Endodermal cell (in vitro differentiated cells): ENCODE results near the gene SETD7. TPM values are rescaled to one million over a fixed set of nuclear protein-coding genes. Genes with fewer than 3 reads are reported as not detected.

Source experiments
- DNase-seq: peaks from one replicate; pipeline ENCODE4 v3.0.0-alpha.2; 2017
- H3K27ac ChIP-seq: 2 replicates; pipeline ENCODE4 v1.5.1; 2013; ENCODE audit warnings: mild to moderate bottlenecking, low read depth, low read length, moderate library complexity
- H3K27me3 ChIP-seq: 2 replicates; pipeline ENCODE4 v1.6.1; 2013; ENCODE audit warnings: mild to moderate bottlenecking, low read length, moderate library complexity; ENCODE audit not compliant: insufficient read depth, control insufficient read depth, poor library complexity, severe bottlenecking
- H3K36me3 ChIP-seq: 2 replicates; pipeline ENCODE4 v1.7.0; 2013; ENCODE audit warnings: mild to moderate bottlenecking, low read length, moderate library complexity; ENCODE audit not compliant: control insufficient read depth, insufficient read depth
- H3K4me1 ChIP-seq: one replicate; pipeline ENCODE4 v1.7.0; 2013; ENCODE audit warnings: low read length; ENCODE audit not compliant: control insufficient read depth, insufficient read depth
- H3K4me3 ChIP-seq: 2 replicates; pipeline ENCODE4 v1.5.1; 2013; ENCODE audit warnings: mild to moderate bottlenecking, low read length, moderate library complexity
- H3K9ac ChIP-seq: 2 replicates; pipeline ENCODE4 v1.6.1; 2013; ENCODE audit warnings: mild to moderate bottlenecking, low read length, moderate library complexity; ENCODE audit not compliant: poor library complexity, severe bottlenecking; ENCODE audit errors: extremely low read depth
- H3K9me3 ChIP-seq: 2 replicates; pipeline ENCODE4 v1.6.1; 2013; ENCODE audit warnings: mild to moderate bottlenecking, low read length, moderate library complexity; ENCODE audit not compliant: control insufficient read depth
- H3K27ac Mint-ChIP-seq: 2 replicates; pipeline ENCODE4 v1.8.0; 2020; ENCODE audit warnings: mixed read lengths
- H3K27me3 Mint-ChIP-seq: 2 replicates; pipeline ENCODE4 v1.8.0; 2021; ENCODE audit warnings: mild to moderate bottlenecking, mixed read lengths; ENCODE audit not compliant: insufficient read depth
- H3K36me3 Mint-ChIP-seq: 2 replicates; pipeline ENCODE4 v1.8.0; 2020; ENCODE audit warnings: low read depth, mixed read lengths
- H3K4me1 Mint-ChIP-seq: 2 replicates; pipeline ENCODE4 v1.8.0; 2020; ENCODE audit warnings: mixed read lengths
- H3K4me3 Mint-ChIP-seq: 2 replicates; pipeline ENCODE4 v1.8.0; 2020; ENCODE audit warnings: mild to moderate bottlenecking, moderate library complexity, mixed read lengths
- H3K9me3 Mint-ChIP-seq: 2 replicates; pipeline ENCODE4 v1.8.0; 2020; ENCODE audit warnings: mild to moderate bottlenecking, mixed read lengths
- WGBS, 2 experiments: methylation state at CpG; one replicate each; pipeline versions ENCODE4 v1.1.5 to v1.1.7; 2013; ENCODE audit warnings: missing lambda C conversion rate in 2 of 2, mixed read lengths in 1 of 2; ENCODE audit not compliant: insufficient coverage in 1 of 2, insufficient read length in 1 of 2; 5-methylcytosine and 5-hydroxymethylcytosine counted together
- total RNA-seq, 2 donors: library from RNA; stranded (reverse); fragmentation: NEBNext Ultra II Directional in 1 of 2; extraction: Animal tissue kit (Norgen Biotek cat#: 25700) in 1 of 2; gene quantifications; 2 replicates in 1 of 2; 3 replicates in 1 of 2; pipeline ENCODE4 v1.2.1, GENCODE V29; 2021
- TF ChIP-seq, protein P1 (sequence below): fragments of 200-600 bp; sonication (generic); conservative IDR thresholded peaks from 2 replicates; pipeline ENCODE4 v1.5.0; 2021; ENCODE audit warnings: antibody characterized with exemption, mild to moderate bottlenecking

SETD7 gene
- total RNA-seq, 2 donors from 2014 or later = 13.8 to 19.4 TPM

DNA sequence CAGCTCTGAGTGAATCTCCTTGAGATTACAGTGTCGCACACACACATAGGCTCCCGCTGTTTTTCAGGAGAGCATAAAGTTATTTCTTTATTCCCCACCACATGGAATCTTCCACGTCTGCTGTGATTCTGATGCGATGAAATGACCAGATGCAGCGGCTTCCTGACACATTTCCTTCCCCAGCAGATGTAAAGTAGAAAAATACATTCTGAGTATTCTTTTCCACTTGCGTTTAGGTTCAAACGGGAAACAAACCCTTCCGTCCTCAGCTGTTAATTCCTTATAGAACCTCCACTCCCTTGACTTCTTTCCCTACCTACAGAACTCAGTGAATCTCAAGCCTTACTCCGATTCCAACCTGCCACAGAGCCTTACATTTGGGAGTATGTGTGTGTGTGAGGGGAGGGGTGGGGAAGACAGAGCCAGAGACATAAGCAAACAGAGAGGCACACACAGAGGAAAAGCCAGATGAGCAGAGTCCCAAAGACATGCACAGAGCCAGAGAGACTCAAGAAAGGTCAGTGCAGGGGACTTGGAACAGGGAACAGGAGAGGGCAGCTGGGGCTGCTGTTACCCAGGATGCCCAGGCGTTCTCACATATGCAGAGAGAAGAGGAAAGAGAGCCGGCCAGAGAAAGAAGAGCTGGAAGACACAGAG is 47.3 kb downstream of the SETD7 start:
- peaks cover 9% of the 10 kb centered on the region for H3K4me1 Mint-ChIP-seq
- Histone ChIP-seq H3K27me3 (no peaks in the 10 kb centered on the region), H3K4me3 (no peak overlapping the region), H3K4me1 (no peaks in the 10 kb centered on the region), H3K9ac (no peak overlapping the region), H3K9me3 (no peaks in the 10 kb centered on the region), H3K27ac (no peak overlapping the region), H3K36me3 (peaks cover 64% of the 10 kb centered on the region)
- no peaks in the 10 kb centered on the region for H3K9me3 Mint-ChIP-seq
- DNase-seq = no peak
- 93 to 96% methylated on average over 8 to 11 of the region's 11 CpGs for WGBS, 2 experiments
- H3K4me3 Mint-ChIP-seq = no peak overlapping the region
- peaks cover 40% of the 10 kb centered on the region for H3K36me3 Mint-ChIP-seq
- TF ChIP-seq, protein P1, sequence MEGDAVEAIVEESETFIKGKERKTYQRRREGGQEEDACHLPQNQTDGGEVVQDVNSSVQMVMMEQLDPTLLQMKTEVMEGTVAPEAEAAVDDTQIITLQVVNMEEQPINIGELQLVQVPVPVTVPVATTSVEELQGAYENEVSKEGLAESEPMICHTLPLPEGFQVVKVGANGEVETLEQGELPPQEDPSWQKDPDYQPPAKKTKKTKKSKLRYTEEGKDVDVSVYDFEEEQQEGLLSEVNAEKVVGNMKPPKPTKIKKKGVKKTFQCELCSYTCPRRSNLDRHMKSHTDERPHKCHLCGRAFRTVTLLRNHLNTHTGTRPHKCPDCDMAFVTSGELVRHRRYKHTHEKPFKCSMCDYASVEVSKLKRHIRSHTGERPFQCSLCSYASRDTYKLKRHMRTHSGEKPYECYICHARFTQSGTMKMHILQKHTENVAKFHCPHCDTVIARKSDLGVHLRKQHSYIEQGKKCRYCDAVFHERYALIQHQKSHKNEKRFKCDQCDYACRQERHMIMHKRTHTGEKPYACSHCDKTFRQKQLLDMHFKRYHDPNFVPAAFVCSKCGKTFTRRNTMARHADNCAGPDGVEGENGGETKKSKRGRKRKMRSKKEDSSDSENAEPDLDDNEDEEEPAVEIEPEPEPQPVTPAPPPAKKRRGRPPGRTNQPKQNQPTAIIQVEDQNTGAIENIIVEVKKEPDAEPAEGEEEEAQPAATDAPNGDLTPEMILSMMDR = no peak
- H3K27me3 Mint-ChIP-seq = no peaks in the 10 kb centered on the region
- peak overlapping the region; percentile 10 for H3K27ac Mint-ChIP-seq

DNA sequence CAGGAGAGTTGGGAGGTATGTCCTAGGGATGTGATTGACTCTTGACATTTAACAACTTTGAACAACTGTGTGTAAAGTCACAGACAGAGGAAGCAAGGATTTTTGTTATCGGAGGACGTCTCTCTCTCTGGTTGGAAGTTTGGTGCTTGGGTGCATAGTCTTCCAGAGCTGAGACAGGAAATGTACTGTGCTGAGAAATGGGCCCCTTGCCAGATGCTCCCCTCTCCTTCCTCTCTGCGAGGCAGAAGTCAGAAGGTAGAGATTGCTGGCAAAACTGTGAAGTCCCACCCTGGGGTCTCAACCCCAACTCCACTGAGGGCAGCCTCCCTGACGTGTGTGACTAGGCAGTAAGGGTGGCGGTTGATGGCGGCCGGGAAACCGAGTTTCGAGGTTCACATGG is 49.2 kb downstream of the SETD7 start:
- Histone ChIP-seq H3K9ac (no peak overlapping the region), H3K27me3 (no peaks in the 10 kb centered on the region), H3K36me3 (peaks cover 58% of the 10 kb centered on the region), H3K4me3 (no peak overlapping the region), H3K9me3 (no peaks in the 10 kb centered on the region), H3K27ac (no peak overlapping the region), H3K4me1 (no peaks in the 10 kb centered on the region)
- no peak for DNase-seq
- H3K9me3 Mint-ChIP-seq = no peaks in the 10 kb centered on the region
- H3K27ac Mint-ChIP-seq = peak overlapping the region; percentile 44
- no peaks in the 10 kb centered on the region for H3K27me3 Mint-ChIP-seq
- peaks cover 9% of the 10 kb centered on the region for H3K4me1 Mint-ChIP-seq
- 92 to 96% methylated on average over 6 to 9 of the region's 9 CpGs for WGBS, 2 experiments
- no peak overlapping the region for H3K4me3 Mint-ChIP-seq
- H3K36me3 Mint-ChIP-seq = peaks cover 32% of the 10 kb centered on the region
- TF ChIP-seq, protein P1 = no peak

DNA sequence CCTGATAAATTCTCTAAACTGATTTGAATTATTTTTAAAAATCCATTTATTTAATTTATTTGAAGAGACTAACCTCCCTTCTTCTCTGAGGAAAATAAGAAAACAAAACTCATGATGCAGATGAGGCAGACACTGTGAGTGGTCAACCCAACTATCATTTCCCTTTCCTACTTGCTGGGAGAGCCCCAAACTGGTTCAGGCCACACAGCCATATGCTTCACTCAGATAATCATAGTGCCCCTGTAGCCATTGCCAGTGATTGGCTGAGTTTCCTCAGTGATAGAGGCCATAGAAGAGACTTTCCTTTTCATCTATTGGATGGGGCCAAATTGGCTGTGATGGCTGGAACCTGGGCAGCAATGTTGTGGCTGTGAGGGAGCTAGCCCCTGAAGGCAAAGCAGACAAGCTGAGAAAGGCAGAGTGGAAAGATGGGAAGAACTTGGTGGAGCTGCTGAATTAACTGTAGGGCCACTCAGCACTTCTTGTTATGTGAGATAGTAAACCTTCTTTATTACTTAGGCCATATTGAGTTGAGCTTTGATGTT is 52.3 kb downstream of the SETD7 start:
- H3K4me1 Mint-ChIP-seq = peaks cover 10% of the 10 kb centered on the region
- TF ChIP-seq, protein P1 = no peak
- H3K27me3 Mint-ChIP-seq = no peaks in the 10 kb centered on the region
- no peaks in the 10 kb centered on the region for H3K9me3 Mint-ChIP-seq
- H3K4me3 Mint-ChIP-seq = no peak overlapping the region
- no peak overlapping the region for H3K27ac Mint-ChIP-seq
- no peak overlapping the region for H3K4me3 ChIP-seq
- H3K36me3 ChIP-seq = peaks cover 36% of the 10 kb centered on the region
- no peaks in the 10 kb centered on the region for H3K4me1 ChIP-seq
- H3K27ac ChIP-seq = no peak overlapping the region
- H3K9ac ChIP-seq = no peak overlapping the region
- no peaks in the 10 kb centered on the region for H3K27me3 ChIP-seq
- peaks cover 14% of the 10 kb centered on the region for H3K36me3 Mint-ChIP-seq
- DNase-seq = no peak
- no peaks in the 10 kb centered on the region for H3K9me3 ChIP-seq
